GM19240 (cell line): ENCODE measurements around the gene SLC17A8.
"Not testable (repeated sequence)": the region's sequence is repeated elsewhere in the genome, so short reads cannot be mapped to it uniquely, and the experiment has no call there.

Experiments used
- DNase-seq: peaks from one replicate; pipeline ENCODE4 v3.0.0; 2011; ENCODE audit warnings: low spot score; ENCODE audit not compliant: insufficient read length

Gene SLC17A8

GRCh38 chr12:100426145-100426544 lies 69.3 kb downstream of the SLC17A8 start:
- DNase-seq = no peak

- DNase-seq = no peak
Measured at GRCh38 chr12:100427078-100427477, 70.2 kb downstream of the SLC17A8 start.

GRCh38 chr12:100430251-100430650 lies 73.4 kb downstream of the SLC17A8 start:
- DNase-seq = not testable (repeated sequence)

- no peak for DNase-seq
Measured at GRCh38 chr12:100433701-100434100, 76.8 kb downstream of the SLC17A8 start.

GRCh38 chr12:100434177-100434576 lies 77.3 kb downstream of the SLC17A8 start:
- DNase-seq = no peak

GRCh38 chr12:100435957-100436356 lies 79.1 kb downstream of the SLC17A8 start:
- DNase-seq = no peak

GRCh38 chr12:100437038-100437841 lies 80.4 kb downstream of the SLC17A8 start:
- no peak for DNase-seq

- DNase-seq = no peak
Measured at GRCh38 chr12:100439797-100440196, 82.9 kb downstream of the SLC17A8 start.

- DNase-seq = no peak
Measured at GRCh38 chr12:100442403-100442802, 85.5 kb downstream of the SLC17A8 start.

GRCh38 chr12:100443434-100443833 lies 86.6 kb downstream of the SLC17A8 start:
- no peak for DNase-seq

- DNase-seq = no peak
Measured at GRCh38 chr12:100445081-100445481, 88.2 kb downstream of the SLC17A8 start.

- no peak for DNase-seq
Measured at GRCh38 chr12:100447381-100447780, 90.5 kb downstream of the SLC17A8 start.

- no peak for DNase-seq
Measured at GRCh38 chr12:100448656-100449055, 91.8 kb downstream of the SLC17A8 start.

GRCh38 chr12:100450735-100451134 lies 93.9 kb downstream of the SLC17A8 start:
- DNase-seq = no peak

GRCh38 chr12:100453951-100454350 lies 97.1 kb downstream of the SLC17A8 start:
- no peak for DNase-seq

GRCh38 chr12:100455896-100456295 lies 99.0 kb downstream of the SLC17A8 start:
- DNase-seq = no peak

- no peak for DNase-seq
Measured at GRCh38 chr12:100458191-100458590, 101.3 kb downstream of the SLC17A8 start.

GRCh38 chr12:100460702-100461101 lies 103.8 kb downstream of the SLC17A8 start:
- no peak for DNase-seq

- DNase-seq = no peak
Measured at GRCh38 chr12:100461330-100461973, 104.6 kb downstream of the SLC17A8 start.

- DNase-seq = no peak
Measured at GRCh38 chr12:100463661-100464060, 106.8 kb downstream of the SLC17A8 start.

GRCh38 chr12:100464529-100464928 lies 107.7 kb downstream of the SLC17A8 start:
- no peak for DNase-seq

- no peak for DNase-seq
Measured at GRCh38 chr12:100468126-100468525, 111.3 kb downstream of the SLC17A8 start.
